GM21515 (cell line): ENCODE data around the gene PCSK1.
"Not testable (repeated sequence)": the region's sequence is repeated elsewhere in the genome, so short reads cannot be mapped to it uniquely, and the experiment has no call there.

ENCODE experiments used
- ATAC-seq: cut with Tn5 transposase; IDR thresholded peaks from one replicate; pipeline ENCODE4 v1.9.1; 2021; ENCODE audit not compliant: unreplicated experiment

Gene PCSK1

DNA sequence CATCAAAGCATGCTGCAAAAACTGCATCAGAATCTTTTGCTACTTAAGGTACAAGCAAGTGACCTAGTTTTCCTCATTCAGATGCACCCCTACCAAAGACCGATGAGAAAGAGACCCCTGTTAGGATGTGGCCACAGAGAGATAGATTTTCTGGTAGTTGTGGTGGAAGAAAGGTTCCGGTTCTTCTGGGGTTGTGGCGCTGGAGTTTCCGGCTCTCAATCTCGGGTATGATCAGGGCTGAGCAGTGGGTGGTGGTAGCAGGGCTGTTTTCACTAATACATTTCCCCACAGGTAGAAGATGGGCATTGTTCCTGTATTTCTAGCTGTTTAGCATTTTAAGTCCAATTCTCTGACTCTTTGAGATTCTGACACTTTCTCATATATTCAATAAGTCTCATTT lies 58.4 kb downstream of the PCSK1 start:
- no peak for ATAC-seq

DNA sequence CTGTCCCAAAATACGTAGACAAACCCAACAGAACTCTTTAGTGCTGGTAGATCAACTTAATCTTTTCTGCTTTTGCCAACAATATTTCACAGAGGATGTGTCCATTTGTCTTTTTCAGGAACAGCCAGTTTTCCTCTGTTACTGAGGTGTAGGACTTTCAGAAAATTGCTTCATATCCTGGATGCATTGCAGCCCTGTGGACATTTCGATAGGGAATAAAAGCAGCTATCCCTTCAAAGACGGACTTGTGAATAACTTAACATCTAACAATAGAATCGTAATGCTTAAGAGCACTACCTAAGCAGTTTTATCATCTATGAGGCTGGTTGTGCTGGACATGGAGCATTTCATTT lies 59.7 kb downstream of the PCSK1 start:
- no peak for ATAC-seq

DNA sequence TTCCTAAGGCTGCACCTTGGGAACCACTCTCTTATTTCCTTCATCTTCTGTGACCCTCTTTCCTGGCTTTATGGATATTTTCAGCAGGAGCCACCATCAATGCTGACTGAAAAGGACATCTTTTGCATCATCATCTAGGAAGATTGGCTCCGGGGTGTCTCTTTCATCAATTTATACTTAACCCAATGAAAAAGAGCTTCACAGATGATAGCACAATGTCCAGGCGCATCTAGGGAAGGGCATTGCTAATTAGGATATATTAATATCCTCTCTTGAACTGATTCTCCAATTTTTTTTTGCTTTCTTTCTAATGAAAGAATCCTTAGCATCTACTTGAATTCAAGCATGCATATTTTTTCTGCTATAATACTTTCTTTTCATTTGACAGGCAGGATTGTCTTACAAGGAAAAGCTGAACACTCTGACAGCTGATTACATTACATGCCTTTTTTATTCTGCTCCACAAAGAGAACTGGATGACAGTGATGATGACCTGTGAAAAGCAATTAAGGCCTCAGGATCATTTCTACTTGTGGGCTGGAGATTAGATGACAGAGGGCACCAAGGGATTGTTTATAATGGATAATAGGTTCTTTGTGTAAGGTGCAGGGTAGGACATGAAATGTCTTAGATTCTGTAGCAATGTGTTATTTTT lies 60.2 kb downstream of the PCSK1 start:
- ATAC-seq, result no peak

DNA sequence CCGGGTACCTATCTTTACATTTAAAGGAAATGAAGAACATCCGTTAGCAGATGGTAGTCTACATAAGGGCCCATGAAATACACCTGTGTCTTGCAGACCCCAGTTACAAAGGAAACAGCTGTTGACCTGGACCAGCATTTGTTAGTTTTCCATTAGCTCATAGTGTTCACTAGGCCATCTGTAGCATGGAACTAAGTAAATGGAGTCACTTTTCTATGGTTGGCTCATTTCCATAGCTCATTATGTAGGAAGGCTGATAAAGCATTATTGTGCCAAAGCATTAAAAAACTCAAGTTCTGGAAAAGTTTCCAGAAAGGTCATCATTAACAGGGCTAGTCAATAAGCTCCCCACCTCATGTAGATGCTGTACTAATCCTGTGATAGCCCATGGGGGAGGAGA lies 62.1 kb downstream of the PCSK1 start:
- no peak for ATAC-seq

DNA sequence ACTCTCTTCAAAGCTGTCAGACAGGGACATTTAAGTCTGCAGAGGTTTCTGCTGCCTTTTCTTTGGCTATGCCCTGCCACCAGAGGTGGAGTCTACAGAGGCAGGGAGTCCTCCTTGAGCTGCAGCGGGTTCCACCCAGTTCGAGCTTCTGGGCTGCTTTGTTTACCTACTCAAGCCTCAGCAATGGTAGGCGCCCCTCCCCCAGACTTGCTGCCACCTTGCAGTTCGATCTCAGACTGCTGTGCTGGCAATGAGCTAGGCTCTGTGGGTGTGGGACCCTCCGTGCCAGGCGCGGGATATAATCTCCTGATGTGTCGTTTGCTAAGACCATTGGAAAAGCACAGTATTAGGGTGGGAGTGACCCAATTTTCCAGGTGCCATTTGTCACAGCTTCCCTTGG lies 65.7 kb downstream of the PCSK1 start:
- ATAC-seq, result not testable (repeated sequence)

DNA sequence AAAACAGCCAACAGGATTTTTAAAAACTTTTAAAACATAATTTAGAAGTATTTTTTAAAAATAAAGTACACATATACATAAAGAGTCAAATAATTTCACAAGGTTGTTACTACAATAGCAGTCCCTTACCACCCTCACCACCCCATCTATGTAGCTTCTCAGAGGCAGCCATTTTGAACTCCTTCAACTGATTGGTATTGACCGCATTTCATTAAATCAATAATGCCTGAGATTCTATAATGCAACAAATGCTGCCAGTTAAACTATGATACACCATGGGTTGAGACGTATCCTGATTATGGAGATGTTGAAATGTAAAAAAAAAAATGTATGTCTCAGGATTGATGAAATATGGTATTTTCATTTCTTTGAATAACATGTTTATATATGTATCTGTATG lies 78.8 kb downstream of the PCSK1 start:
- ATAC-seq, result no peak

DNA sequence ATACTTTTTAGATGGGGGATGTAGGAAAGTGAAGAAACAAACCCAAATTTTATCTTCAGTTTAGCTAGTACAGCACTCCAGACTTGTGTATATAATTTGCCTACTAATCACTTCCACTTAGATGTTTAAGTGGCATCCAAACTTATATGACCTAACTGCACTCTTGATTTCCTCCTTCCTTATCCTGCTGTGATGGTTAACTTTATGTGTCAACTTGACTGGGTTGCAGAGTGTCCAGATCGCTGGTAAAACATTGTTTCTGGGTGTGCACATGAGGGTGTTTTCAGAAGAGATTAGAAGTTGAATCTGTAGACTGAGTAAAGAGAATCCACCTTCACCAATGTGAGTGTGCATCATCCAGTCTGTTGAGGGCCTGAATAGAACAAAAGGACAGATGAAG lies 79.8 kb downstream of the PCSK1 start:
- ATAC-seq, result no peak

DNA sequence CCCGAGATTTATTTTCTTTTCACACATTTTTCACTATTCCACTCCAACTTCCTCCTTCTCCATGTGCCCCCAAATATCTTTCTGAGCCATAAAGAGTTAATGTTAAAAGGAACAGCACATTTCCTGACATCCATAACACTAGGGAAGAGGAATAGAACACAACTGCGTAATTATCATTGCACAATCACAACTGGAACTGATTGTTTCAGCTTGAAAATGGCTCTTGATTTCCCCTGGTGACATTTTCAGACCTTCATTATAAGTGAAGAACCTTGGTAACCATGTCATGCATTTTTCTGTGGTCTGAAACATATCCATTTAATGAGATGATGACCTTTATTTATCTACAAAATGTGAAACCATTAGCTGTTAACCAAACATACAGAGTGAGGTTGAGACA lies 82.4 kb downstream of the PCSK1 start:
- no peak for ATAC-seq

DNA sequence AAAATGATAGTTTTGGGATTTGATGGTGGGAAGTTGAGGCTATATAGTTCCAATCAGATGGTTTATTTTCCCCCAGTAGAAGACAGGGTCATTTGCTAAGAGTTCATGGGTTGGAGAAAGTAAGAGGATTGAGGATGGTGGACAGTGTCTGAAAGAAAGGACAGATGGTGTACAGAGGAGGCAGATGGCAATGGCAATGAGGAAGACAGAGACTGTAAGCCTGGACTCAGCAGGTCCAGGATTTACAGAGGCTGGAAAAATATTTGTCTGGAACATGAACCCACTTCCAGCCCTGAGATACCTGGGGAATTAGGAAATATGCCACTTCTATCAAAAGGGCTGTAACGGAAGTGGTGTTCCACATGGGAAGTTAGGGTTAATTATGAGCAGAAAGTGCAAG lies 84.5 kb downstream of the PCSK1 start:
- no peak for ATAC-seq

DNA sequence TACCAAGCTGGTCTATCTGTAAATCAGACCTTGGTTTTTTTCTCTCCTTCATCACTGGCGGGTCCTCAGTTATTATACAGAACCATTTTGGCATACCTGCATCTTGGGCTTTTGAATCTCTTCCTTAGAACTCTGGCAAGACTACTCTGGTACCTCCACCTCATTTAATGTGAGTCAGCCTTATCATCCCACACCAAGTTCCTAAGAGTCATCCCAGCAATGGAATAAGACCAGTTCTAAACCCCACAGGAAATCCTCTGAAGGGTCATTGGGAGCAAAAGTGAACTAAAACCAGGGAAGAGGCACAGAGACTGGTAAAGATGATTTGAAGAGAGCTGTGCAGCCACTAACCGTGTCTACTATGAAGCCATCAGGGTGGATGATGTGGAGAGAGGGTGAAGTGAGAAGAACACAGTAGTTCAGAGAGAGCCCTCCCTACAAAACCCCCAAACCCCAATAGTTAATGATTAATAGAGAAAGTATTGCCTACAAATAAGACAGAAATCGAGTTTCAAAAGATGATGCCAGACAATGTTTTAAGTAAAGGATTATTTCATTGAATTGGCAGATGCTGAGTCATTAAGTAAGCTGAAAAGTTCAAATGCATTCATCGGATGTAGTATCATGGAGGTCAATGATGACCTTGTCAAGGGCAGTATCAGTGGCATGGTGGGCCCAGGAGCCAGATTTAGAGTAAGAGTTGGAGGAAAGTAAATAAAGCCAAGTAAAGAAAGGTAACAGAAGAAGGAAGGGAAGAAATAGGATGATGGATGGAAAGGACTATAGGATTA lies 85.4 kb downstream of the PCSK1 start:
- ATAC-seq, result no peak

DNA sequence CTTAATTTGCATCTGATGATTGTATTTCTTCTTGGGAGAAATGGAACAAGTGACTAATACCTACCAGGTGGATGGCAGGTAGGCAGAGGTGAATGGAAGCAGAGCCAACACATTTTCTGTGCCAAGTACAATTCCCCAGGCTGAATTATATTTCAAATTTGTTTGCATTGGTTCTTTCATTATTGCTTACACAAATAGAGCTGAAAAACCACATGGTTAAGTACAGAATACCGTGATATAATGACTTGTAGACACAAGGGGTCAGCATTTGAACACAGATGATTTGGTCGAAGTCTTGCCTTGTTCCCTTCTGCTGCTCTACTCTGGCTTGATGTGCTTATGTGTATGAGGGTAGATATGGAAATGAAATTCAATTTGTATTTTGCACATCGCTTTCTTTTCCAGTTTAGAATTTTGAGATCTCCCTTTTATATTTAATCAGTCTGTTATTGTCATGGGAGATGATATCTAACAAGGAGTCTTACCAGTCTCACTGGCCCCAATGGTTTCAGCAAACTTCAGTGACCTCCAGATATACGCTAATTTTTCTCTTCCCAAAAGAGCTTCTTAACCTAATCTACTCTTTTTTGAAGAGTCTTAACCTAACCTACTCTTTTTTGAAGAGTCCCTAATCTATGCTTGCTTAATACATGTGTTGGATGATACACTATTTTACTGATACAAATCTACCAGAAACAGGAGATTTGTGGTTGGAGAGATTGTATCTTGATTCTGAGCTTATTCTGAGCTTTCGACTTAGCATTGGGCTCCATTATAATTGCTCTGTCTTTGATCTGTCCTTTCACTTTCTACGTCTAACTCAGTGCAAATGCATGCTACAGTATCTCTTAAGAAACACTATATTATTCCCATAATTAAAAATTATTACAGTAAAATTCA lies 88.1 kb downstream of the PCSK1 start:
- ATAC-seq, result peak; percentile 95

DNA sequence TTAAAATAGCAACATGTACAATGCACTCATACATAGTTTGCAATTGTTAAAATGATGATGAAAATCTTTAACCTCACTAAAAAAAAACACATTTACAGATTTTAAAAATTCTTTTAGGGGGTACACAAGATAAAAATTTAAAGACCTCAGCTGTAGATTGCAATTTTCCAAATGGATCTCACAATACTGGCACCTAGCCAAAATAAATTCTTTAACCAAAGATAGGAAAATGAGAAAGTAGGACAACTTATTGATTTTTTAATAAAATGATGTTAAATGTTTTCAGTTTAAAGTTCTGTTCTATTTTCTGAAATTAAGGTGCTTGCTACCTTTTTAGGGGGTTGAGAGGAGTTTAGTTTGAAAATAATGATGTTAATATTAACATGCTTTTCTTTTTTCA lies 90.0 kb downstream of the PCSK1 start:
- ATAC-seq, result no peak

DNA sequence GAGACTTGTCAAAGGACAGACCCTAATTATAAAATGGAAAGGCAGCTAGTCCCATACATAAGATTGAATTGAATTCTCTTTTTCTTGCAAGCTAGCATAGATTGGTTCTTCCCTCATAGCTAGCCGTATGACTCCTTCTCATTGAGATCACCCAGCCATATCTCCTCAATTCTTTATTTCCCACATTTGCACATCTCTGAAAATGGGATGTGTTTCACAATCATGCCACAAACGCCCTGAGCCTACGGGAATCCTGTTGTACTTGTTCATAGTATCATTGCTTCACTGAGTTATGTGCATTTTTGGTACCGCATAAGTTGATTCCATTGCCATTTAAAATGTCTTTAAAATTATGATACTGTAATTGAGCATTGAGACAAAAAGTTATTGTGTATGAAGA lies 90.5 kb downstream of the PCSK1 start:
- ATAC-seq, result no peak
